Parathyroid adenoma (tissue), 2 donors: ENCODE results near the gene MARK4.

Source experiments
- H2AFZ ChIP-seq: fragments of 300-600 bp; sonication (generic); one replicate; pipeline ENCODE4 v1.7.0; 2017; ENCODE audit warnings: antibody characterized with exemption, mild to moderate bottlenecking
- H3K27ac ChIP-seq: fragments of 300-600 bp; sonication (generic); one replicate; pipeline ENCODE4 v1.7.0; 2017
- H3K27me3 ChIP-seq: fragments of 300-600 bp; sonication (generic); one replicate; pipeline ENCODE4 v1.7.0; 2017; ENCODE audit warnings: low read length; ENCODE audit not compliant: control insufficient read depth, insufficient read depth
- H3K36me3 ChIP-seq: fragments of 300-600 bp; sonication (generic); one replicate; pipeline ENCODE4 v1.7.0; 2017; ENCODE audit warnings: low read length; ENCODE audit not compliant: control insufficient read depth, insufficient read depth
- H3K4me1 ChIP-seq: fragments of 300-600 bp; sonication (generic); one replicate; pipeline ENCODE4 v1.7.0; 2017; ENCODE audit warnings: control low read depth
- H3K4me2 ChIP-seq: fragments of 300-600 bp; sonication (generic); one replicate; pipeline ENCODE4 v1.7.0; 2017; ENCODE audit warnings: low read length
- H3K4me3 ChIP-seq: fragments of 300-600 bp; sonication (generic); one replicate; pipeline ENCODE4 v1.7.0; 2017; ENCODE audit warnings: low read depth, low read length
- H3K79me2 ChIP-seq: fragments of 300-600 bp; sonication (generic); one replicate; pipeline ENCODE4 v1.7.0; 2017; ENCODE audit warnings: control low read depth
- H3K9ac ChIP-seq: fragments of 300-600 bp; sonication (generic); one replicate; pipeline ENCODE4 v1.7.0; 2017; ENCODE audit warnings: mild to moderate bottlenecking
- H3K9me3 ChIP-seq: fragments of 300-600 bp; sonication (generic); one replicate; pipeline ENCODE4 v1.7.0; 2017; ENCODE audit warnings: low read length; ENCODE audit not compliant: control insufficient read depth
- CTCF ChIP-seq: fragments of 300-600 bp; sonication (generic); IDR thresholded peaks from one replicate; pipeline ENCODE4 v1.7.0; 2017; ENCODE audit warnings: antibody characterized with exemption, mild to moderate bottlenecking
- donor health status: primary hyperparathyroidism.

The MARK4 gene

GRCh38 chr19:45280471-45280961 is 29.4 kb downstream of the MARK4 start:
- Histone ChIP-seq H3K9ac (no peak overlapping the region), H3K79me2 (peaks cover 4% of the 10 kb centered on the region), H3K27ac (no peak overlapping the region), H3K4me2 (no peak overlapping the region), H3K4me3 (no peak overlapping the region), H3K4me1 (no peaks in the 10 kb centered on the region), H3K9me3 (no peaks in the 10 kb centered on the region), H3K36me3 (no peaks in the 10 kb centered on the region), H3K27me3 (no peaks in the 10 kb centered on the region), H2AFZ (no peak overlapping the region)
- TF ChIP-seq CTCF = no peak

- Histone ChIP-seq H3K4me1 (no peaks in the 10 kb centered on the region), H3K27me3 (no peaks in the 10 kb centered on the region), H3K9ac (no peak overlapping the region), H3K9me3 (no peaks in the 10 kb centered on the region), H3K79me2 (peaks cover 2% of the 10 kb centered on the region), H3K4me2 (no peak overlapping the region), H3K27ac (no peak overlapping the region), H2AFZ (no peak overlapping the region), H3K4me3 (no peak overlapping the region), H3K36me3 (no peaks in the 10 kb centered on the region)
- TF ChIP-seq CTCF = no peak
Observed at GRCh38 chr19:45283443-45284033, 32.5 kb downstream of the MARK4 start.

GRCh38 chr19:45290381-45290931 is 39.4 kb downstream of the MARK4 start:
- H3K36me3 ChIP-seq = no peaks in the 10 kb centered on the region
- H3K27me3 ChIP-seq = no peaks in the 10 kb centered on the region
- no peak overlapping the region for H3K27ac ChIP-seq
- H3K79me2 ChIP-seq = no peaks in the 10 kb centered on the region
- no peaks in the 10 kb centered on the region for H3K4me1 ChIP-seq
- no peak overlapping the region for H2AFZ ChIP-seq
- H3K4me3 ChIP-seq = no peak overlapping the region
- no peak overlapping the region for H3K9ac ChIP-seq
- H3K4me2 ChIP-seq = no peak overlapping the region
- no peak for TF ChIP-seq CTCF
- no peaks in the 10 kb centered on the region for H3K9me3 ChIP-seq

- no peak overlapping the region for H3K4me2 ChIP-seq
- no peak overlapping the region for H2AFZ ChIP-seq
- H3K27me3 ChIP-seq = no peaks in the 10 kb centered on the region
- no peak overlapping the region for H3K4me3 ChIP-seq
- no peak for TF ChIP-seq CTCF
- no peak overlapping the region for H3K27ac ChIP-seq
- H3K79me2 ChIP-seq = no peaks in the 10 kb centered on the region
- H3K9me3 ChIP-seq = no peaks in the 10 kb centered on the region
- no peak overlapping the region for H3K9ac ChIP-seq
- H3K36me3 ChIP-seq = no peaks in the 10 kb centered on the region
- no peaks in the 10 kb centered on the region for H3K4me1 ChIP-seq
Observed at GRCh38 chr19:45291834-45292233, 40.8 kb downstream of the MARK4 start.

GRCh38 chr19:45293682-45294081 is 42.6 kb downstream of the MARK4 start:
- H3K4me3 ChIP-seq = no peak overlapping the region
- H2AFZ ChIP-seq = no peak overlapping the region
- no peaks in the 10 kb centered on the region for H3K36me3 ChIP-seq
- no peaks in the 10 kb centered on the region for H3K79me2 ChIP-seq
- no peak for TF ChIP-seq CTCF
- H3K4me2 ChIP-seq = no peak overlapping the region
- H3K27me3 ChIP-seq = no peaks in the 10 kb centered on the region
- no peaks in the 10 kb centered on the region for H3K4me1 ChIP-seq
- H3K9me3 ChIP-seq = no peaks in the 10 kb centered on the region
- no peak overlapping the region for H3K9ac ChIP-seq
- no peak overlapping the region for H3K27ac ChIP-seq
